K562 (cell line): ENCODE data around the gene NXF3. TPM values are rescaled to one million over a fixed set of nuclear protein-coding genes. Genes with fewer than 3 reads are reported as not detected.
A peak's percentile ranks its signal among the peaks of the same experiment; 100 is the strongest.

Experiments
- ATF2 ChIP-seq: sonication (generic); formaldehyde crosslinking; IDR thresholded peaks from 2 replicates; pipeline ENCODE4 v1.8.1; 2022; ENCODE audit warnings: missing genetic modification reagents
- CHD2 ChIP-seq: IDR thresholded peaks from 2 replicates; pipeline ENCODE4 v1.6.1; 2011; ENCODE audit warnings: low read depth, low read length
- DDX20 ChIP-seq: fragments of 450-650 bp; IDR thresholded peaks from 2 replicates; pipeline ENCODE4 v1.6.1; 2016; ENCODE audit warnings: missing genetic modification characterization, low read depth, mild to moderate bottlenecking, missing compliant biosample characterization, moderate library complexity
- DNMT1 ChIP-seq: fragments of 450-650 bp; IDR thresholded peaks from 2 replicates; pipeline ENCODE4 v1.6.1; 2016; ENCODE audit warnings: antibody characterized with exemption, mild to moderate bottlenecking
- FOS ChIP-seq: IDR thresholded peaks from 3 replicates; pipeline ENCODE4 v1.6.1; 2011; ENCODE audit not compliant: insufficient read length; ENCODE audit errors: extremely low read depth
- FOXK1 ChIP-seq: sonication (generic); formaldehyde crosslinking; IDR thresholded peaks from 2 replicates; pipeline ENCODE4 v1.8.0; 2022; ENCODE audit warnings: missing genetic modification reagents, mild to moderate bottlenecking, borderline replicate concordance
- GATAD2B ChIP-seq: fragments of 450-650 bp; IDR thresholded peaks from 2 replicates; pipeline ENCODE4 v1.6.1; 2017; ENCODE audit warnings: mild to moderate bottlenecking, borderline replicate concordance
- HMGN3 ChIP-seq: IDR thresholded peaks from 2 replicates; pipeline ENCODE4 v1.6.1; 2011; ENCODE audit warnings: borderline replicate concordance, low read depth, mild to moderate bottlenecking, mixed read lengths, low read length; ENCODE audit not compliant: insufficient read length; ENCODE audit errors: extremely low read depth
- KDM2B ChIP-seq: fragments of 250-450 bp; sonication (Bioruptor Pico); IDR thresholded peaks from 2 replicates; pipeline ENCODE4 v1.8.0; 2021; ENCODE audit warnings: mild to moderate bottlenecking, moderate library complexity
- KLF1 ChIP-seq: fragments of 450-650 bp; IDR thresholded peaks from 2 replicates; pipeline ENCODE4 v1.6.1; 2016; ENCODE audit warnings: missing genetic modification characterization, missing compliant biosample characterization
- MXD1 ChIP-seq: fragments of 250-450 bp; sonication (Bioruptor Pico); IDR thresholded peaks from 2 replicates; pipeline ENCODE4 v1.8.0; 2021; ENCODE audit warnings: borderline replicate concordance, mild to moderate bottlenecking, moderate library complexity; ENCODE audit not compliant: poor library complexity, severe bottlenecking
- NFYB ChIP-seq: IDR thresholded peaks from 2 replicates; pipeline ENCODE4 v1.6.1; 2011; ENCODE audit warnings: mild to moderate bottlenecking, moderate library complexity; ENCODE audit not compliant: insufficient read length; ENCODE audit errors: extremely low read depth
- PKNOX1 ChIP-seq: fragments of 450-650 bp; IDR thresholded peaks from 2 replicates; pipeline ENCODE4 v1.6.1; 2016
- PPARD ChIP-seq: fragments of 250-450 bp; sonication (Bioruptor Pico); IDR thresholded peaks from 2 replicates; pipeline ENCODE4 v1.8.0; 2022; ENCODE audit warnings: inconsistent platforms, mild to moderate bottlenecking, moderate library complexity
- PRPF4 ChIP-seq: fragments of 200-400 bp; formaldehyde crosslinking; IDR thresholded peaks from one replicate; pipeline ENCODE4 v1.6.1; 2017; ENCODE audit warnings: low read length, low read depth, mild to moderate bottlenecking; ENCODE audit not compliant: insufficient read depth, poor library complexity, severe bottlenecking
- RCOR1 ChIP-seq, 2 experiments: IDR thresholded peaks; 2 replicates each; pipeline ENCODE4 v1.6.1; 2012; ENCODE audit warnings: low read depth in 2 of 2, low read length in 2 of 2, borderline replicate concordance in 1 of 2, improper control_type of control experiment in 1 of 2
- SMARCA4 ChIP-seq: fragments of 450-650 bp; IDR thresholded peaks from 2 replicates; pipeline ENCODE4 v1.6.1; 2016
- TEAD2 ChIP-seq: fragments of 450-650 bp; IDR thresholded peaks from 2 replicates; pipeline ENCODE4 v1.6.1; 2016; ENCODE audit warnings: missing genetic modification characterization, control low read depth, missing compliant biosample characterization
- THRB ChIP-seq: fragments of 450-650 bp; formaldehyde crosslinking; conservative IDR thresholded peaks from 2 replicates; pipeline ENCODE4 v1.4.0; 2022; ENCODE audit warnings: mild to moderate bottlenecking, missing genetic modification characterization
- U2AF2 ChIP-seq: fragments of 200-400 bp; formaldehyde crosslinking; optimal IDR thresholded peaks from 2 replicates; pipeline ENCODE3; 2017; ENCODE audit warnings: low read depth, mild to moderate bottlenecking, low read length
- ZBTB2 ChIP-seq: fragments of 450-650 bp; IDR thresholded peaks from 2 replicates; pipeline ENCODE4 v1.6.1; 2016; ENCODE audit warnings: antibody characterized with exemption
- ZC3H11A ChIP-seq: IDR thresholded peaks from 2 replicates; pipeline ENCODE4 v1.6.1; 2012; ENCODE audit warnings: low read depth, low read length, improper control_type of control experiment
- ZNF12 ChIP-seq: sonication (generic); formaldehyde crosslinking; IDR thresholded peaks from 2 replicates; pipeline ENCODE4 v1.4.0; 2020; ENCODE audit warnings: mild to moderate bottlenecking, missing genetic modification reagents
- ZNF324 ChIP-seq: fragments of 250-450 bp; sonication (Bioruptor Pico); IDR thresholded peaks from 2 replicates; pipeline ENCODE4 v1.4.0; 2020; ENCODE audit warnings: mild to moderate bottlenecking
- ZNF41 ChIP-seq: fragments of 250-450 bp; sonication (Bioruptor Pico); conservative IDR thresholded peaks from 2 replicates; pipeline ENCODE4 v1.4.0; 2020; ENCODE audit warnings: mild to moderate bottlenecking
- polyA plus RNA-seq, 8 experiments: library from polyadenylated mRNA; depleted of rRNA in 4 of 8; stranded (reverse) in 5 of 8; unstranded in 3 of 8; fragments of >200 nt; fragmentation: Nextera tagmentation in 2 of 8; fragmentation: Illumina TruSeq in 1 of 8; extraction: Ambion mirVana in 2 of 8; extraction: Trizol in 1 of 8; gene quantifications; 2 replicates each; pipeline versions ENCODE4 v1.2.1 to v1.2.3, GENCODE V29; 2011 to 2014; ENCODE audit warnings: inconsistent platforms in 1 of 8, missing spikeins in 1 of 8
- total RNA-seq, 7 experiments: library from RNA; depleted of rRNA in 6 of 7; stranded (reverse); fragments of >200 nt in 6 of 7; fragmentation: Illumina TruSeq in 2 of 7; extraction: Trizol in 2 of 7; gene quantifications; 2 replicates each; pipeline versions ENCODE4 v1.2.1 to v1.2.3, GENCODE V29; 2011 to 2021; ENCODE audit warnings: low replicate concordance in 1 of 7

Gene NXF3
- total and polyA plus RNA-seq, 9 of the 15 experiments (the other 6 are each of a cell fraction or from before 2014, with no cell fraction given) = 0.18 to 0.40 (median 0.28) TPM; not detected in 2

- TF ChIP-seq PRPF4 = no peak
- TF ChIP-seq THRB = peak; percentile 64; the same call in 1 of the 2 replicates
- TF ChIP-seq ZBTB2 = peak; percentile 46; the same call in 1 of the 2 replicates
- TF ChIP-seq ZNF41 (CRISPR knock-in tag) = peak; percentile 95
- TF ChIP-seq NFYB = no peak
- TF ChIP-seq HMGN3 = no peak
- no peak for TF ChIP-seq FOXK1 (CRISPR knock-in tag)
- TF ChIP-seq PKNOX1 = peak; percentile 47; the same call in 1 of the 2 replicates
- no peak for TF ChIP-seq RCOR1 (IDR thresholded peaks at IDR 0.05; ENCODE audit: borderline replicate concordance in 1 of 2, low read depth in 2 of 2, low read length in 2 of 2)
- peak; percentile 82 for TF ChIP-seq MXD1 (CRISPR knock-in tag)
- TF ChIP-seq ATF2 (CRISPR knock-in tag) = no peak
- TF ChIP-seq DNMT1 = no peak
- no peak for TF ChIP-seq FOS
- no peak for TF ChIP-seq U2AF2
- TF ChIP-seq TEAD2 (tag) = peak; percentile 96
- TF ChIP-seq PPARD (CRISPR knock-in tag) = peak; percentile 87
- peak; percentile 96 for TF ChIP-seq DDX20 (tag)
- TF ChIP-seq KLF1 (tag) = no peak
- TF ChIP-seq SMARCA4 = 0 out of 2 replicates have a peak, but pooled peaks have one; percentile 44
- TF ChIP-seq ZNF324 = peak; percentile 81
- no peak for TF ChIP-seq ZNF12
- TF ChIP-seq ZC3H11A = no peak
- TF ChIP-seq GATAD2B = no peak
- TF ChIP-seq CHD2 = no peak
- peak; percentile 92; the same call in 1 of the 2 replicates for TF ChIP-seq KDM2B (CRISPR knock-in tag)
Observed at GRCh38 chrX:103098488-103098887, 5.5 kb upstream of the NXF3 start (continued).
